Hepatocyte (in vitro differentiated cells): ENCODE data around the gene TNFRSF1B.

Experiments used
- EZH2 ChIP-seq: fragments of 200-600 bp; sonication (generic); IDR thresholded peaks from 2 replicates; pipeline ENCODE4 v1.6.1; 2016; ENCODE audit warnings: antibody characterized with exemption, mild to moderate bottlenecking, borderline replicate concordance
- TF ChIP-seq, protein P1 (sequence below): fragments of 200-600 bp; sonication (generic); IDR thresholded peaks from 2 replicates; pipeline ENCODE4 v1.5.1; 2016; ENCODE audit warnings: antibody characterized with exemption, mild to moderate bottlenecking; ENCODE audit not compliant: poor library complexity

- TF ChIP-seq, protein P1, sequence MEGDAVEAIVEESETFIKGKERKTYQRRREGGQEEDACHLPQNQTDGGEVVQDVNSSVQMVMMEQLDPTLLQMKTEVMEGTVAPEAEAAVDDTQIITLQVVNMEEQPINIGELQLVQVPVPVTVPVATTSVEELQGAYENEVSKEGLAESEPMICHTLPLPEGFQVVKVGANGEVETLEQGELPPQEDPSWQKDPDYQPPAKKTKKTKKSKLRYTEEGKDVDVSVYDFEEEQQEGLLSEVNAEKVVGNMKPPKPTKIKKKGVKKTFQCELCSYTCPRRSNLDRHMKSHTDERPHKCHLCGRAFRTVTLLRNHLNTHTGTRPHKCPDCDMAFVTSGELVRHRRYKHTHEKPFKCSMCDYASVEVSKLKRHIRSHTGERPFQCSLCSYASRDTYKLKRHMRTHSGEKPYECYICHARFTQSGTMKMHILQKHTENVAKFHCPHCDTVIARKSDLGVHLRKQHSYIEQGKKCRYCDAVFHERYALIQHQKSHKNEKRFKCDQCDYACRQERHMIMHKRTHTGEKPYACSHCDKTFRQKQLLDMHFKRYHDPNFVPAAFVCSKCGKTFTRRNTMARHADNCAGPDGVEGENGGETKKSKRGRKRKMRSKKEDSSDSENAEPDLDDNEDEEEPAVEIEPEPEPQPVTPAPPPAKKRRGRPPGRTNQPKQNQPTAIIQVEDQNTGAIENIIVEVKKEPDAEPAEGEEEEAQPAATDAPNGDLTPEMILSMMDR, result no peak
- TF ChIP-seq EZH2, result no peak
Observed at GRCh38 chr1:12249748-12250147, 83.0 kb downstream of the TNFRSF1B start.
